DND-41 (cell line): ENCODE results near the gene NEK2.

Experiments
- ATAC-seq: fragments of 200-7000 bp; cut with Tn5 transposase; 3 replicates; pipeline ENCODE4 v1.9.1; 2021; ENCODE audit warnings: low read depth; ENCODE audit not compliant: insufficient read depth
- DNase-seq: peaks from one replicate; pipeline ENCODE4 v3.0.0-alpha.2; 2020
- H2AFZ ChIP-seq: 2 replicates; pipeline ENCODE4 v1.6.0; 2012; ENCODE audit warnings: low read depth, low read length
- H3K27ac ChIP-seq: 2 replicates; pipeline ENCODE4 v1.5.1; 2012; ENCODE audit warnings: low read length, inconsistent platforms
- H3K27me3 ChIP-seq: fragments of 200-600 bp; sonication (generic); 2 replicates; pipeline ENCODE4 v1.6.0; 2012; ENCODE audit warnings: low read length, mild to moderate bottlenecking, inconsistent platforms; ENCODE audit not compliant: insufficient read depth, poor library complexity
- H3K36me3 ChIP-seq: 2 replicates; pipeline ENCODE4 v1.5.1; 2012; ENCODE audit warnings: low read length, inconsistent platforms; ENCODE audit not compliant: insufficient read depth
- H3K4me1 ChIP-seq: 2 replicates; pipeline ENCODE4 v1.5.1; 2012; ENCODE audit warnings: mild to moderate bottlenecking, low read length; ENCODE audit not compliant: insufficient read depth
- H3K4me2 ChIP-seq: 2 replicates; pipeline ENCODE4 v1.6.0; 2012; ENCODE audit warnings: mild to moderate bottlenecking, moderate library complexity, low read length, inconsistent platforms; ENCODE audit not compliant: insufficient read depth
- H3K4me3 ChIP-seq, 2 experiments: fragments of 200-600 bp in 1 of 2; shearing (Covaris generic) in 1 of 2; 2 replicates each; pipeline ENCODE4 v1.5.1; 2012 to 2016; ENCODE audit warnings: inconsistent platforms in 2 of 2, low read length in 2 of 2, mild to moderate bottlenecking in 2 of 2, low read depth in 1 of 2, moderate library complexity in 1 of 2
- H3K79me2 ChIP-seq: 2 replicates; pipeline ENCODE4 v1.6.0; 2012; ENCODE audit warnings: low read length, inconsistent platforms; ENCODE audit not compliant: insufficient read depth
- H3K9ac ChIP-seq: 2 replicates; pipeline ENCODE4 v1.6.0; 2012; ENCODE audit warnings: low read depth, mild to moderate bottlenecking, inconsistent platforms, low read length, moderate library complexity
- H3K9me3 ChIP-seq: 2 replicates; pipeline ENCODE4 v1.5.1; 2012; ENCODE audit warnings: low read length, moderate library complexity, mild to moderate bottlenecking, inconsistent platforms; ENCODE audit not compliant: insufficient read depth, severe bottlenecking
- H4K20me1 ChIP-seq: 2 replicates; pipeline ENCODE4 v1.6.0; 2012; ENCODE audit warnings: low read length; ENCODE audit not compliant: insufficient read depth
- EZH2 ChIP-seq: IDR thresholded peaks from 3 replicates; pipeline ENCODE4 v1.6.1; 2012; ENCODE audit warnings: borderline replicate concordance, low read depth, mild to moderate bottlenecking, moderate library complexity, low read length, inconsistent platforms; ENCODE audit not compliant: severe bottlenecking
- TF ChIP-seq, protein P1 (sequence below): IDR thresholded peaks from 2 replicates; pipeline ENCODE4 v1.5.1; 2012; ENCODE audit warnings: borderline replicate concordance, low read length, moderate library complexity, mild to moderate bottlenecking; ENCODE audit not compliant: poor library complexity, severe bottlenecking; ENCODE audit errors: extremely low read depth

The NEK2 gene

DNA sequence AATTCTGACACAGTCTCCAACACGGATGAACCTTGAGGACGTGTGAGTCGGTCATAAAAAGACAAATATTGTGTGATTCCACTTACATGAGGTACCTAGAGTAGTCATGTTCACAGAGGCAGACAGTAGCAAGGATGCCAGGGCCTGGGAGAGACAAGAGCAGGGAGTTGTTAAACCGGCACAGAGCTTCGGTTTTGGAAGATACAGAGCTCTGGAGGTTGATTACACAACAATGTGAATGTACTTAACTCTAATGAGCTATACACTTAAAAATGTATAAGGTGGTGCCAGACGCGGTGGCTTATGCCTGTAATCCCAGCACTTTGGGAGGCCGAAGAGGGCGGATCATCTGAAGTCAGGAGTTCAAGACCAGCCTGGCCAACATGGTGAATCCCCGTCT is 37.8 kb upstream of the NEK2 start:
- Histone ChIP-seq H2AFZ (no peak overlapping the region), H3K27me3 (no peaks in the 10 kb centered on the region), H3K4me3 (no peak overlapping the region), H4K20me1 (no peaks in the 10 kb centered on the region), H3K4me1 (no peaks in the 10 kb centered on the region), H3K9me3 (no peaks in the 10 kb centered on the region), H3K9ac (no peak overlapping the region), H3K36me3 (no peaks in the 10 kb centered on the region), H3K27ac (no peak overlapping the region), H3K79me2 (no peaks in the 10 kb centered on the region), H3K4me2 (no peak overlapping the region)
- DNase-seq (no peak), ATAC-seq (no peak)
- TF ChIP-seq, protein P1, sequence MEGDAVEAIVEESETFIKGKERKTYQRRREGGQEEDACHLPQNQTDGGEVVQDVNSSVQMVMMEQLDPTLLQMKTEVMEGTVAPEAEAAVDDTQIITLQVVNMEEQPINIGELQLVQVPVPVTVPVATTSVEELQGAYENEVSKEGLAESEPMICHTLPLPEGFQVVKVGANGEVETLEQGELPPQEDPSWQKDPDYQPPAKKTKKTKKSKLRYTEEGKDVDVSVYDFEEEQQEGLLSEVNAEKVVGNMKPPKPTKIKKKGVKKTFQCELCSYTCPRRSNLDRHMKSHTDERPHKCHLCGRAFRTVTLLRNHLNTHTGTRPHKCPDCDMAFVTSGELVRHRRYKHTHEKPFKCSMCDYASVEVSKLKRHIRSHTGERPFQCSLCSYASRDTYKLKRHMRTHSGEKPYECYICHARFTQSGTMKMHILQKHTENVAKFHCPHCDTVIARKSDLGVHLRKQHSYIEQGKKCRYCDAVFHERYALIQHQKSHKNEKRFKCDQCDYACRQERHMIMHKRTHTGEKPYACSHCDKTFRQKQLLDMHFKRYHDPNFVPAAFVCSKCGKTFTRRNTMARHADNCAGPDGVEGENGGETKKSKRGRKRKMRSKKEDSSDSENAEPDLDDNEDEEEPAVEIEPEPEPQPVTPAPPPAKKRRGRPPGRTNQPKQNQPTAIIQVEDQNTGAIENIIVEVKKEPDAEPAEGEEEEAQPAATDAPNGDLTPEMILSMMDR: no peak
- no peak for TF ChIP-seq EZH2

DNA sequence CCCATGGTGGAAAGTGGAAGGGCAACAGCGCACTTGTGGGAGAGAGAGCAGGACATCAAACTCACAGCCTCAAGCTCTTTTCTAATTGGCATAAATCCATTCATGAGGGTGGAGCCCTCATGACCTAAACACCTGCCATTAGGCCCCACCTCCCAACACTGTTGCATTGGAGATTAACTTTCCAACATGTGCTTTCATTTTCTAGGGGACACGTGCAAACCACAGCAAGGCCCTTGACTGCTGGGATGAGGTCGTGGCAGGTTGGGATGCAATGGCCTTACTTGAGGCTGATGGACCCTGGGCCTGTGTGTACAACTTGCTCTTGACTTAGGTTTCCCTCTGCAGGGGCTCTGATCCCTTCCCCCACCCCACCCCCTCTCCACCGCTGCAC is 35.9 kb upstream of the NEK2 start:
- no peak overlapping the region for H3K9ac ChIP-seq
- no peak overlapping the region; the same call in 1 of the 2 replicates for H2AFZ ChIP-seq
- H3K79me2 ChIP-seq: no peaks in the 10 kb centered on the region
- ATAC-seq: no peak
- H3K36me3 ChIP-seq: no peaks in the 10 kb centered on the region
- no peak for DNase-seq
- TF ChIP-seq EZH2: no peak
- TF ChIP-seq, protein P1: no peak
- H3K4me2 ChIP-seq: no peak overlapping the region
- H3K4me3 ChIP-seq: no peak overlapping the region
- no peaks in the 10 kb centered on the region for H3K4me1 ChIP-seq
- H3K9me3 ChIP-seq: no peaks in the 10 kb centered on the region
- H3K27me3 ChIP-seq: no peaks in the 10 kb centered on the region
- H3K27ac ChIP-seq: no peak overlapping the region
- no peaks in the 10 kb centered on the region for H4K20me1 ChIP-seq

DNA sequence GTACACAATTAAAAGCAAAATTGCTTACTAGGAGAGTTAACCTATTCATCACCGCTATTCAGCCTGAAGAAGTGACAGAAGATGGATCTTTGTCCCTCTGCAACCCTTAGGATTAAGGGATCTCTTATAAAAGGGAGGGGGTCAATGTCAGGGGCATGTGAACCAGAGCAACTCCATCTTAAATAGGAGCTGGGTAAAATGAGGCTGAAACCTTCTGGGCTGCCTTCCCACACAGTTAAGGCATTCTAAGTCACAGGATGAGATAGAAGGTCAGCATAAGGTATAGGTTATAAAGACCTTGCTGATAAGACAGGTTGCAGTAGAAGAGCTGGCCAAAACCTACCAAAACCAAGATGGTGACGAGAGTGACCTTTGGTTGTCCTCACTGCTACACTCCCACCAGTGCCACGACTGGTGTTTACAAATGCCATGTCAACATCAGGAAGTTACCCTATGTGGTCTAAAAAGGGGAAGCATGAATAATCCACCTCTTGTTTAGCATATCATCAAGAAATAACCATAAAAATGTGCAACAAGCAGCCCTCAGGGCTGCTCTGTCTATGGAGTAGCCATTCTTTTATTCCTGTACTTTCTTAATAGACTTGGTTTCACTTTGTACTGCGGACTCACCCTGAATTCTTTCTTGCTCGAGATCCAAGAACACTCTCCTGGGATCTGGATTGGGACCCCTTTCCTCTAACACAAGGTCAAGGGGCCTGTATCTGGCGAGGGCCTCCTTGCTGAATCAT is 35.3 kb upstream of the NEK2 start:
- Histone ChIP-seq H3K9ac (no peak overlapping the region), H3K36me3 (no peaks in the 10 kb centered on the region)
- ATAC-seq: no peak

More for the DNA sequence above, 35.3 kb upstream of the NEK2 start:
- Histone ChIP-seq H3K27me3 (no peaks in the 10 kb centered on the region), H3K9me3 (no peaks in the 10 kb centered on the region), H2AFZ (no peak overlapping the region; the same call in 1 of the 2 replicates), H3K79me2 (no peaks in the 10 kb centered on the region), H3K4me3 (no peak overlapping the region), H3K4me2 (no peak overlapping the region), H3K4me1 (no peaks in the 10 kb centered on the region), H4K20me1 (no peaks in the 10 kb centered on the region), H3K27ac (no peak overlapping the region)
- DNase-seq: no peak
- TF ChIP-seq, protein P1: no peak
- TF ChIP-seq EZH2: no peak
